HG03280 (cell line): ENCODE results near the gene CASTOR1.
"Not testable (repeated sequence)": the region's sequence is repeated elsewhere in the genome, so short reads cannot be mapped to it uniquely, and the experiment has no call there.

ENCODE experiments used
- ATAC-seq: cut with Tn5 transposase; IDR thresholded peaks from one replicate; pipeline ENCODE4 v1.9.1; 2021; ENCODE audit warnings: mild to moderate bottlenecking, moderate library complexity; ENCODE audit not compliant: unreplicated experiment

The CASTOR1 gene

GRCh38 chr22:30289141-30289979 lies at the start of gene CASTOR1:
Gene CASTOR1, minus strand, starts transcription at chr22:30289505. Its CDS starts 8 bp downstream, at chr22:30289497.
- peak; percentile 65 for ATAC-seq

GRCh38 chr22:30338802-30339201 lies 49.5 kb upstream of the CASTOR1 start:
- no peak for ATAC-seq

- ATAC-seq = not testable (repeated sequence)
These were observed 49.0 kb upstream of the CASTOR1 start for GRCh38 chr22:30338341-30338740.

GRCh38 chr22:30337461-30337778 lies 48.1 kb upstream of the CASTOR1 start:
- ATAC-seq = no peak

GRCh38 chr22:30336752-30337460 lies 47.6 kb upstream of the CASTOR1 start:
- ATAC-seq = no peak

GRCh38 chr22:30335236-30335635 lies 45.9 kb upstream of the CASTOR1 start:
- ATAC-seq = no peak

GRCh38 chr22:30334646-30335045 lies 45.3 kb upstream of the CASTOR1 start:
- no peak for ATAC-seq

- ATAC-seq = no peak
These were observed 44.4 kb upstream of the CASTOR1 start for GRCh38 chr22:30333707-30334087.

- ATAC-seq = no peak
These were observed 43.8 kb upstream of the CASTOR1 start for GRCh38 chr22:30332994-30333706.

GRCh38 chr22:30332551-30332950 lies 43.2 kb upstream of the CASTOR1 start:
- ATAC-seq = no peak

GRCh38 chr22:30328466-30329049 lies 39.3 kb upstream of the CASTOR1 start:
- no peak for ATAC-seq

- no peak for ATAC-seq
These were observed 38.6 kb upstream of the CASTOR1 start for GRCh38 chr22:30327864-30328345.

- peak; percentile 93 for ATAC-seq
These were observed 37.5 kb upstream of the CASTOR1 start, which contains the start of gene TBC1D10A for GRCh38 chr22:30326706-30327362. Gene TBC1D10A, minus strand, starts transcription at chr22:30326941. Its CDS starts 60 bp downstream, at chr22:30326881.

GRCh38 chr22:30326255-30326705 lies 37.0 kb upstream of the CASTOR1 start:
- ATAC-seq = peak; percentile 31

- no peak for ATAC-seq
These were observed 36.5 kb upstream of the CASTOR1 start for GRCh38 chr22:30325724-30326254.

- no peak for ATAC-seq
These were observed 35.9 kb upstream of the CASTOR1 start for GRCh38 chr22:30325065-30325720.

GRCh38 chr22:30324014-30324730 lies 34.9 kb upstream of the CASTOR1 start:
- ATAC-seq = no peak

GRCh38 chr22:30323246-30323645 lies 33.9 kb upstream of the CASTOR1 start:
- no peak for ATAC-seq

GRCh38 chr22:30321461-30321860 lies 32.2 kb upstream of the CASTOR1 start:
- ATAC-seq = no peak
